HepG2 (cell line): ENCODE data around the gene ATP8B4. TPM values are rescaled to one million over a fixed set of nuclear protein-coding genes. Genes with fewer than 3 reads are reported as not detected.
"Not testable (repeated sequence)": the region's sequence is repeated elsewhere in the genome, so short reads cannot be mapped to it uniquely, and the experiment has no call there.

Experiments used
- ATAC-seq: fragments of 200-7000 bp; cut with Tn5 transposase; 3 replicates; pipeline ENCODE4 v1.9.1; 2020; ENCODE audit warnings: mild to moderate bottlenecking, moderate library complexity
- BruUV-seq: library from RNA; stranded (reverse); fragments of 400-500 nt; replicated peaks from 2 replicates; lab custom pipeline; 2021; lab: Mats Ljungman, UMichigan
- CTCF ChIA-PET: fragments of 300-600 bp; formaldehyde crosslinking; extraction: SDS; loops from one replicate; lab custom pipeline; 2021; ENCODE audit warnings: low total read pairs, inconsistent platforms, low intra/inter-chr PET ratio; lab: Yijun Ruan, JAX
- POLR2A ChIA-PET: fragments of 350-600 bp; sonication (Branson Sonifier 250); formaldehyde crosslinking; loops from one replicate; lab custom pipeline; 2020; ENCODE audit warnings: antibody characterized with exemption, inconsistent platforms; lab: Yijun Ruan, JAX
- DNase-seq: peaks from one replicate; pipeline ENCODE4 v3.0.0-alpha.2; 2015; ENCODE audit warnings: low spot score
- FAIRE-seq: peaks from 3 replicates; lab custom pipeline; 2011; peaks lifted over from hg19 to GRCh38; lab: Jason Lieb, UNC
- H2AFZ ChIP-seq: one replicate; pipeline ENCODE4 v1.6.1; 2011; ENCODE audit warnings: low read length, inconsistent platforms
- H3K27ac ChIP-seq: fragments of 300-600 bp; 3 replicates; pipeline ENCODE4 v1.8.0; 2011; ENCODE audit warnings: mixed run types, mild to moderate bottlenecking, mixed read lengths, low read length, inconsistent platforms; ENCODE audit not compliant: insufficient read depth; ENCODE audit errors: extremely low read length
- H3K27me3 ChIP-seq, 2 experiments: fragments of 200-600 bp in 1 of 2; 2 replicates in 1 of 2; 3 replicates in 1 of 2; pipeline versions ENCODE4 v1.6.0 to v1.8.0; 2011; ENCODE audit warnings: low read length in 2 of 2, mild to moderate bottlenecking in 2 of 2, moderate library complexity in 2 of 2, inconsistent platforms in 1 of 2; ENCODE audit not compliant: insufficient read depth in 2 of 2, control insufficient read depth in 1 of 2
- H3K36me3 ChIP-seq, 2 experiments: fragments of 200-600 bp in 1 of 2; replicated peaks in 1 of 2; 2 replicates in 1 of 2; 3 replicates in 1 of 2; pipeline versions ENCODE4 v1.5.1 to v1.8.0; 2011; ENCODE audit warnings: low read length in 2 of 2, inconsistent platforms in 1 of 2; ENCODE audit not compliant: insufficient read depth in 2 of 2, control insufficient read depth in 1 of 2
- H3K4me1 ChIP-seq: 2 replicates; pipeline ENCODE4 v1.5.1; 2012; ENCODE audit warnings: low read length, inconsistent platforms; ENCODE audit not compliant: insufficient read depth
- H3K4me2 ChIP-seq: 2 replicates; pipeline ENCODE4 v1.6.0; 2011; ENCODE audit warnings: low read depth, low read length, inconsistent platforms
- H3K4me3 ChIP-seq, 3 experiments: fragments of 200-600 bp in 1 of 3; sonication (generic), shearing (Covaris generic) in 1 of 3; replicated peaks in 1 of 3; 2 replicates each; pipeline ENCODE4 v1.5.1; 2011 to 2016; ENCODE audit warnings: low read length in 3 of 3, inconsistent platforms in 2 of 3, low read depth in 2 of 3, mild to moderate bottlenecking in 2 of 3, control low read depth in 1 of 3, mixed read lengths in 1 of 3; ENCODE audit not compliant: insufficient read depth in 1 of 3
- H3K79me2 ChIP-seq: one replicate; pipeline ENCODE4 v1.6.1; 2011; ENCODE audit warnings: low read length, inconsistent platforms; ENCODE audit not compliant: insufficient read depth
- H3K9ac ChIP-seq: 2 replicates; pipeline ENCODE4 v1.6.0; 2011; ENCODE audit warnings: mild to moderate bottlenecking, low read depth, low read length, inconsistent platforms; ENCODE audit not compliant: insufficient read depth
- H3K9me3 ChIP-seq: 2 replicates; pipeline ENCODE4 v1.5.1; 2012; ENCODE audit warnings: mild to moderate bottlenecking, low read length
- H4K20me1 ChIP-seq: 2 replicates; pipeline ENCODE4 v1.6.0; 2011; ENCODE audit warnings: inconsistent platforms, mild to moderate bottlenecking, low read length, moderate library complexity; ENCODE audit not compliant: insufficient read depth
- CREB1 ChIP-seq, 2 experiments: fragments of 450-650 bp in 1 of 2; IDR thresholded peaks; 2 replicates each; pipeline ENCODE4 v1.6.1; 2016 to 2017; ENCODE audit warnings: control low read depth in 1 of 2, mild to moderate bottlenecking in 1 of 2, missing compliant biosample characterization in 1 of 2, missing genetic modification characterization in 1 of 2
- WGBS: methylation state at CpG from one replicate; pipeline ENCODE4 v1.1.6; 2017; ENCODE audit warnings: low lambda C conversion rate; 5-methylcytosine and 5-hydroxymethylcytosine counted together
- in situ Hi-C: cut with HindIII; loops from 2 replicates; pipeline ENCODE4 v1.10.0; 2017; ENCODE audit warnings: low pct_unique_long_range_greater_than_20kb; ENCODE audit not compliant: extremely low pct_ligation_motif_present
- intact Hi-C: fragments of 100-400 bp; cut with micrococcal nuclease; formaldehyde crosslinking; loops from one replicate; pipeline ENCODE4 v1.10.0; 2022; ENCODE audit not compliant: unreplicated experiment
- polyA plus RNA-seq, 8 experiments: library from polyadenylated mRNA; depleted of rRNA in 3 of 8; stranded (reverse) in 7 of 8; unstranded in 1 of 8; fragments of >200 nt; fragmentation: Illumina TruSeq in 4 of 8; extraction: Trizol in 4 of 8; gene quantifications; 2 replicates each; pipeline versions ENCODE4 v1.2.1 to v1.2.3, GENCODE V29; 2011 to 2016; ENCODE audit warnings: low read depth in 4 of 8, missing spikeins in 1 of 8, mixed read lengths in 1 of 8; ENCODE audit not compliant: insufficient read depth in 1 of 8
- total RNA-seq, 5 experiments: library from RNA; depleted of rRNA; stranded (reverse); fragments of >200 nt; fragmentation: Illumina TruSeq; extraction: Trizol; gene quantifications; 2 replicates each; pipeline ENCODE4 v1.2.3, GENCODE V29; 2016; ENCODE audit warnings: low read depth in 1 of 5
- TF ChIP-seq, protein P1 (sequence below): sonication (generic); formaldehyde crosslinking; IDR thresholded peaks from 2 replicates; pipeline ENCODE4 v1.5.1; 2020; ENCODE audit warnings: missing genetic modification reagents, mild to moderate bottlenecking, borderline replicate concordance

Gene ATP8B4
- total and polyA plus RNA-seq, 2 of the 13 experiments (the other 11 are each of a cell fraction or from before 2014, with no cell fraction given), result 0.24 to 0.69 TPM

DNA sequence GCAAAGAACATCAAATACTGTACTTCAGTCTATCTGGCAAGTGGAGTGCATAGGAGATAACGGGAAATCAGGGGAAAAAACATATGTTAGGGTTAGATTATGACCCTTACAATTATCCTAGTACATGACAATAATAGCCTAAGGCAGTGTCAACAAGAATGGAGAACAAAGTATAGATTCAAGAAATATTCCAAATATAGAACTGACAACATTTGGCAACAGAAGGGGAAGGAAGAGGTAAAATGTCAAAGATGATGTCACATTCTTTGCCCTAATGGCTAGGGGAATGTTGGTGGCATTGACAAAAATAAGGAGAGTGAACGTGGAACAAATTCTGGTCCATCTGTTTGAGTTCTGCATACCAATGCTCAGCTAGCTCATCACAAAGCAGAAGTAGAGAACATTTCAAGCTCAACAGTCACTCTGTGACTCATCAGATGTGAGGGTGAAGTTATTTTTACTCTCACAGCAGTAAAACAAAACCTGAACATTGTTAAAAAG lies 15.5 kb upstream of the ATP8B4 start:
- ChIA-PET POLR2A (no interaction called here), CTCF (no interaction called here)
- TF ChIP-seq, protein P1, sequence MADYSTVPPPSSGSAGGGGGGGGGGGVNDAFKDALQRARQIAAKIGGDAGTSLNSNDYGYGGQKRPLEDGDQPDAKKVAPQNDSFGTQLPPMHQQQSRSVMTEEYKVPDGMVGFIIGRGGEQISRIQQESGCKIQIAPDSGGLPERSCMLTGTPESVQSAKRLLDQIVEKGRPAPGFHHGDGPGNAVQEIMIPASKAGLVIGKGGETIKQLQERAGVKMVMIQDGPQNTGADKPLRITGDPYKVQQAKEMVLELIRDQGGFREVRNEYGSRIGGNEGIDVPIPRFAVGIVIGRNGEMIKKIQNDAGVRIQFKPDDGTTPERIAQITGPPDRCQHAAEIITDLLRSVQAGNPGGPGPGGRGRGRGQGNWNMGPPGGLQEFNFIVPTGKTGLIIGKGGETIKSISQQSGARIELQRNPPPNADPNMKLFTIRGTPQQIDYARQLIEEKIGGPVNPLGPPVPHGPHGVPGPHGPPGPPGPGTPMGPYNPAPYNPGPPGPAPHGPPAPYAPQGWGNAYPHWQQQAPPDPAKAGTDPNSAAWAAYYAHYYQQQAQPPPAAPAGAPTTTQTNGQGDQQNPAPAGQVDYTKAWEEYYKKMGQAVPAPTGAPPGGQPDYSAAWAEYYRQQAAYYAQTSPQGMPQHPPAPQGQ, result no peak
- 0 out of 2 replicates have a peak, but pooled peaks have one; percentile 6 for TF ChIP-seq CREB1 (IDR thresholded peaks at IDR 0.05)
- TF ChIP-seq CREB1 (CRISPR knock-in tag; IDR thresholded peaks at IDR 0.05), result no peak
- Histone ChIP-seq H3K36me3 (no peaks in the 10 kb centered on the region), H3K4me1 (no peaks in the 10 kb centered on the region), H4K20me1 (no peaks in the 10 kb centered on the region), H3K4me2 (no peak overlapping the region), H3K27me3 (no peaks in the 10 kb centered on the region), H3K79me2 (no peaks in the 10 kb centered on the region), H3K9ac (no peak overlapping the region), H2AFZ (no peak overlapping the region), H3K4me3 (no peak overlapping the region), H3K9me3 (no peaks in the 10 kb centered on the region), H3K27ac (no peak overlapping the region)
- BruUV-seq, result no TSS peak
- in situ Hi-C loops, result no loop called here
- no peak for FAIRE-seq
- 22% methylated on average over 2 of the region's 2 CpGs for WGBS
- intact Hi-C loops, result no loop called here
- no peak for DNase-seq
- no peak for ATAC-seq

DNA sequence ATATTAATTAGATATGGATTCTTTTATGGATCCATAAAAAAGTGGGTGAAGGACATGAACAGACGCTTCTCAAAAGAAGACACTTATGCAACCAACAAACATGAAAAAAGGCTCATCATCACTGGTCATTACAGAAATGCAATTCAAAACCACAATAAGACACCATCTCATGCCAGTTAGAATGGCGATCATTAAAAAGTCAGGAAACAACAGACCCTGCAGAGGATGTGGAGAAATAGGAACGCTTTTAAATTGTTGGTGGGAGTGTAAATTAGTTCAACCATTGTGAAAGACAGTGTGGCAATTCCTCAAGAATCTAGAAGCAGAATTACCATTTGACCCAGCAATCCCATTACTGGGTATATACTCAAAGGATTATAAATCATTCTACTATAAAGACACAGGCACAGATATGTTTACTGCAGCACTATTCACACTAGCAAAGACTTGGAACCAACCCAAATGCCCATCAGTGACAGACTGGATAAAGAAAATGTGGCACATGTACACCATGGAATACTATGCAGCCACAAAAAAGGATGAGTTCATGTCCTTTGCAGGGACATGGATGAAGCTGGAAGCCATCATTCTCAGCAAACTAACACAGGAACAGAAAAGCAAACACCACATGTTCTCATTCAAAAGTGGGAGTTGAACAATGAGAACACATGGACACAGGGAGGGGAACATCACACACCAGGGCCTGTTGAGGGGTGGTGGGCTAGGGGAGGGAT lies 13.4 kb upstream of the ATP8B4 start:
- H3K4me1 ChIP-seq, intact Hi-C loops, FAIRE-seq, H3K27me3 ChIP-seq, POLR2A ChIA-PET, H3K27ac ChIP-seq, H3K9me3 ChIP-seq, H3K36me3 ChIP-seq, H4K20me1 ChIP-seq, DNase-seq, in situ Hi-C loops, CTCF ChIA-PET, H3K4me3 ChIP-seq, H3K79me2 ChIP-seq, H3K4me2 ChIP-seq, H2AFZ ChIP-seq, H3K9ac ChIP-seq, BruUV-seq, ATAC-seq: not testable (repeated sequence)
- WGBS, result 84% methylated on average over 3 of the region's 3 CpGs
